WI38 (cell line): ENCODE results near the gene SLC2A13.
"Not testable (repeated sequence)": the region's sequence is repeated elsewhere in the genome, so short reads cannot be mapped to it uniquely, and the experiment has no call there.

Source experiments
- H3K4me3 ChIP-seq: 2 replicates; pipeline ENCODE4 v1.5.1; 2011; ENCODE audit warnings: low read depth, mild to moderate bottlenecking, control low read depth, low read length
- CTCF ChIP-seq: IDR thresholded peaks from 2 replicates; pipeline ENCODE4 v1.5.1; 2012; ENCODE audit warnings: low read depth, mild to moderate bottlenecking, control low read depth, low read length

The SLC2A13 gene

GRCh38 chr12:39815746-39816145, 290.1 kb downstream of the SLC2A13 start:
- no peak for TF ChIP-seq CTCF
- H3K4me3 ChIP-seq: no peak overlapping the region

- TF ChIP-seq CTCF: no peak
- no peak overlapping the region for H3K4me3 ChIP-seq
These were observed 291.3 kb downstream of the SLC2A13 start for GRCh38 chr12:39814626-39815025.

- no peak for TF ChIP-seq CTCF
- no peak overlapping the region for H3K4me3 ChIP-seq
These were observed 292.1 kb downstream of the SLC2A13 start for GRCh38 chr12:39813776-39814175.

- not testable (repeated sequence) for H3K4me3 ChIP-seq
These were observed 293.4 kb downstream of the SLC2A13 start for GRCh38 chr12:39812456-39812855.

GRCh38 chr12:39807043-39807442, 298.8 kb downstream of the SLC2A13 start:
- TF ChIP-seq CTCF: peak; percentile 22; the same call in 1 of the 2 replicates
- H3K4me3 ChIP-seq: no peak overlapping the region

- TF ChIP-seq CTCF: no peak
- no peak overlapping the region for H3K4me3 ChIP-seq
These were observed 300.2 kb downstream of the SLC2A13 start for GRCh38 chr12:39805651-39806050.

- H3K4me3 ChIP-seq: no peak overlapping the region
- no peak for TF ChIP-seq CTCF
These were observed 301.0 kb downstream of the SLC2A13 start for GRCh38 chr12:39804898-39805297.

GRCh38 chr12:39804479-39804878, 301.4 kb downstream of the SLC2A13 start:
- TF ChIP-seq CTCF: no peak
- H3K4me3 ChIP-seq: no peak overlapping the region
